HepG2 (cell line): ENCODE results near the gene MYADML2. TPM values are rescaled to one million over a fixed set of nuclear protein-coding genes. Genes with fewer than 3 reads are reported as not detected.

Source experiments
- AHR ChIP-seq: IDR thresholded peaks from 2 replicates; pipeline ENCODE4 v1.6.1; 2018; ENCODE audit warnings: missing genetic modification reagents, missing compliant biosample characterization
- ARID2 ChIP-seq: sonication (generic); formaldehyde crosslinking; IDR thresholded peaks from 2 replicates; pipeline ENCODE4 v1.8.1; 2022; ENCODE audit warnings: mild to moderate bottlenecking, missing genetic modification reagents, borderline replicate concordance
- ATM ChIP-seq: fragments of 450-650 bp; IDR thresholded peaks from 2 replicates; pipeline ENCODE4 v1.7.1; 2017; ENCODE audit warnings: mild to moderate bottlenecking, borderline replicate concordance
- BCL6 ChIP-seq: IDR thresholded peaks from 2 replicates; pipeline ENCODE4 v1.6.1; 2016; ENCODE audit warnings: missing genetic modification reagents, missing compliant biosample characterization
- CEBPG ChIP-seq: IDR thresholded peaks from 2 replicates; pipeline ENCODE4 v1.6.1; 2016
- GLI4 ChIP-seq: sonication (generic); formaldehyde crosslinking; IDR thresholded peaks from 2 replicates; pipeline ENCODE4 v1.5.1; 2020; ENCODE audit warnings: missing genetic modification reagents, mild to moderate bottlenecking, moderate library complexity, borderline replicate concordance
- HNF4A ChIP-seq: sonication (generic); formaldehyde crosslinking; IDR thresholded peaks from 2 replicates; pipeline ENCODE4 v1.4.0; 2020; ENCODE audit warnings: missing genetic modification reagents
- IRF9 ChIP-seq: sonication (generic); formaldehyde crosslinking; IDR thresholded peaks from 2 replicates; pipeline ENCODE4 v1.8.0; 2022; ENCODE audit warnings: missing genetic modification reagents, mild to moderate bottlenecking, borderline replicate concordance
- KLF11 ChIP-seq: IDR thresholded peaks from 2 replicates; pipeline ENCODE4 v1.6.1; 2016; ENCODE audit warnings: missing compliant biosample characterization
- MXI1 ChIP-seq: IDR thresholded peaks from 3 replicates; pipeline ENCODE4 v1.6.1; 2012; ENCODE audit warnings: low read depth, low read length, inconsistent platforms, borderline replicate concordance
- NCOA1 ChIP-seq: sonication (generic); formaldehyde crosslinking; IDR thresholded peaks from 2 replicates; pipeline ENCODE4 v1.9.0; 2021; ENCODE audit warnings: missing genetic modification reagents
- PHF20 ChIP-seq: sonication (generic); formaldehyde crosslinking; IDR thresholded peaks from 2 replicates; pipeline ENCODE4 v1.5.0; 2020; ENCODE audit warnings: mild to moderate bottlenecking, missing genetic modification reagents
- RBAK ChIP-seq: sonication (generic); formaldehyde crosslinking; IDR thresholded peaks from 2 replicates; pipeline ENCODE4 v1.5.1; 2020; ENCODE audit warnings: mild to moderate bottlenecking, missing genetic modification reagents
- SP140L ChIP-seq: sonication (generic); formaldehyde crosslinking; IDR thresholded peaks from 2 replicates; pipeline ENCODE4 v1.4.0; 2020; ENCODE audit warnings: missing genetic modification reagents, borderline replicate concordance
- SRSF9 ChIP-seq: fragments of 200-400 bp; formaldehyde crosslinking; IDR thresholded peaks from 2 replicates; pipeline ENCODE4 v1.6.1; 2018; ENCODE audit warnings: borderline replicate concordance, mild to moderate bottlenecking, low read depth, low read length; ENCODE audit not compliant: insufficient read depth, poor library complexity, severe bottlenecking
- TCF7 ChIP-seq: sonication (generic); IDR thresholded peaks from 2 replicates; pipeline ENCODE4 v1.6.1; 2016; ENCODE audit warnings: antibody characterized with exemption, low read depth
- TEAD2 ChIP-seq: sonication (generic); formaldehyde crosslinking; IDR thresholded peaks from 2 replicates; pipeline ENCODE4 v1.9.0; 2021; ENCODE audit warnings: missing genetic modification reagents
- TIGD3 ChIP-seq: sonication (generic); formaldehyde crosslinking; IDR thresholded peaks from 2 replicates; pipeline ENCODE4 v1.5.1; 2020; ENCODE audit warnings: mild to moderate bottlenecking, missing genetic modification reagents, borderline replicate concordance
- ZFYVE20 ChIP-seq: sonication (generic); formaldehyde crosslinking; IDR thresholded peaks from 2 replicates; pipeline ENCODE4 v1.8.0; 2023; ENCODE audit warnings: low read depth, mild to moderate bottlenecking, moderate library complexity, missing genetic modification reagents, borderline replicate concordance
- ZIK1 ChIP-seq: sonication (generic); formaldehyde crosslinking; IDR thresholded peaks from 2 replicates; pipeline ENCODE4 v1.5.0; 2020; ENCODE audit warnings: mild to moderate bottlenecking, low read depth, missing genetic modification reagents, borderline replicate concordance
- ZNF3 ChIP-seq: IDR thresholded peaks from 2 replicates; pipeline ENCODE4 v1.7.0; 2017; ENCODE audit warnings: inconsistent platforms
- ZNF354B ChIP-seq: sonication (generic); formaldehyde crosslinking; IDR thresholded peaks from 2 replicates; pipeline ENCODE4 v1.8.0; 2022; ENCODE audit warnings: mild to moderate bottlenecking, missing genetic modification reagents
- ZNF431 ChIP-seq: sonication (generic); formaldehyde crosslinking; IDR thresholded peaks from 2 replicates; pipeline ENCODE4 v1.9.0; 2022; ENCODE audit warnings: missing genetic modification reagents, low read depth, mild to moderate bottlenecking, borderline replicate concordance
- ZNF558 ChIP-seq: sonication (generic); formaldehyde crosslinking; IDR thresholded peaks from 2 replicates; pipeline ENCODE4 v1.9.0; 2022; ENCODE audit warnings: mild to moderate bottlenecking, missing genetic modification reagents, borderline replicate concordance
- ZNF737 ChIP-seq: sonication (generic); formaldehyde crosslinking; IDR thresholded peaks from 2 replicates; pipeline ENCODE4 v1.5.0; 2020; ENCODE audit warnings: missing genetic modification reagents, mild to moderate bottlenecking, borderline replicate concordance
- ZNF772 ChIP-seq: sonication (generic); formaldehyde crosslinking; IDR thresholded peaks from 2 replicates; pipeline ENCODE4 v1.5.0; 2020; ENCODE audit warnings: mild to moderate bottlenecking, missing genetic modification reagents
- polyA plus RNA-seq, 8 experiments: library from polyadenylated mRNA; depleted of rRNA in 3 of 8; stranded (reverse) in 7 of 8; unstranded in 1 of 8; fragments of >200 nt; fragmentation: Illumina TruSeq in 4 of 8; extraction: Trizol in 4 of 8; gene quantifications; 2 replicates each; pipeline versions ENCODE4 v1.2.1 to v1.2.3, GENCODE V29; 2011 to 2016; ENCODE audit warnings: low read depth in 4 of 8, missing spikeins in 1 of 8, mixed read lengths in 1 of 8; ENCODE audit not compliant: insufficient read depth in 1 of 8
- total RNA-seq, 5 experiments: library from RNA; depleted of rRNA; stranded (reverse); fragments of >200 nt; fragmentation: Illumina TruSeq; extraction: Trizol; gene quantifications; 2 replicates each; pipeline ENCODE4 v1.2.3, GENCODE V29; 2016; ENCODE audit warnings: low read depth in 1 of 5
- TF ChIP-seq, protein P1 (sequence below): sonication (generic); formaldehyde crosslinking; IDR thresholded peaks from 2 replicates; pipeline ENCODE4 v1.5.1; 2020; ENCODE audit warnings: missing genetic modification reagents, mild to moderate bottlenecking, borderline replicate concordance

The MYADML2 gene
- total and polyA plus RNA-seq, 2 of the 13 experiments (the other 11 are each of a cell fraction or from before 2014, with no cell fraction given) = not detected

DNA sequence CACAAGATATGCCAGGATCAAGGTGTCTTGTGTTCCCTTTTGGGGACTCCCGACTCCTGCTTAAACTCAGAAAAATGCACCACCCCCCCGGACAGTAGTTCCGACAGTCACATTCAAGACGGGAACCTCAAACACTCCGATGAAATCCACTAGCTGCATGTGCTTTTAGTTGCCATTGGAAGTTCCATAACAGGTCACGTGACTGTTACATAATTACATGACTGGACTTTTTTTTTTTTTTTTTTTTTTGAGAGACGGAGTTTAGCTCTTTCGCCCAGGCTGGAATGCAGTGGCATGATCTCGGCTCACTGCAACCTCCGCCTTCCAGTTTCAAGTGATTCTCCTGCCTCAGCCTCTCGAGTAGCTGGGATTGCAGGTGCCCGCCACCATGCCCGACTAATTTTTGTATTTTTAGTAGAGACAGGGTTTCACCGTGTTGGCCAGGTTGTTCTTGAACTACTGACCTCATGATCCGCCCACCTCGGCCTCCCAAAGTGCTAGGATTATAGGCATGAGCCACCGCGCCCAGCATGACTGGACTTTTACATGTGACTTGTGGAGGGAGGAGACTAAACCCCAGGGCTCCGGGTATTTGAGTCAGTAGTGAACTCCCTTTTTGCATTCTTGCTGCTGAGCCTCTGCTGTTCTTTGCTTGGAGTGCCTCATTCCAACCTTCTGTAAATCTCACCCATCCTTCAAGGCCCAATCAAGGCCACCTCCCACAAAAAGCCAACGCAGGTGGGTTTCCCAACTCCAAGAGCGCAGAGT, 30.6 kb downstream of the MYADML2 start (continued):
- TF ChIP-seq SP140L (CRISPR knock-in tag) = no peak
- no peak for TF ChIP-seq KLF11 (CRISPR knock-in tag)
- TF ChIP-seq SRSF9 = no peak
- no peak for TF ChIP-seq TEAD2 (CRISPR knock-in tag)
- TF ChIP-seq MXI1 = peak; percentile 60; the same call in 1 of the 3 replicates
- TF ChIP-seq RBAK (CRISPR knock-in tag) = no peak
- TF ChIP-seq ZIK1 = no peak
- no peak for TF ChIP-seq GLI4 (CRISPR knock-in tag)
- TF ChIP-seq BCL6 (CRISPR knock-in tag) = no peak
- TF ChIP-seq CEBPG (CRISPR knock-in tag) = no peak
- no peak for TF ChIP-seq ARID2 (CRISPR knock-in tag)
- 0 out of 2 replicates have a peak, but pooled peaks have one; percentile 6 for TF ChIP-seq ZNF772 (CRISPR knock-in tag)
- TF ChIP-seq ZNF354B (CRISPR knock-in tag) = no peak
- TF ChIP-seq, protein P1, sequence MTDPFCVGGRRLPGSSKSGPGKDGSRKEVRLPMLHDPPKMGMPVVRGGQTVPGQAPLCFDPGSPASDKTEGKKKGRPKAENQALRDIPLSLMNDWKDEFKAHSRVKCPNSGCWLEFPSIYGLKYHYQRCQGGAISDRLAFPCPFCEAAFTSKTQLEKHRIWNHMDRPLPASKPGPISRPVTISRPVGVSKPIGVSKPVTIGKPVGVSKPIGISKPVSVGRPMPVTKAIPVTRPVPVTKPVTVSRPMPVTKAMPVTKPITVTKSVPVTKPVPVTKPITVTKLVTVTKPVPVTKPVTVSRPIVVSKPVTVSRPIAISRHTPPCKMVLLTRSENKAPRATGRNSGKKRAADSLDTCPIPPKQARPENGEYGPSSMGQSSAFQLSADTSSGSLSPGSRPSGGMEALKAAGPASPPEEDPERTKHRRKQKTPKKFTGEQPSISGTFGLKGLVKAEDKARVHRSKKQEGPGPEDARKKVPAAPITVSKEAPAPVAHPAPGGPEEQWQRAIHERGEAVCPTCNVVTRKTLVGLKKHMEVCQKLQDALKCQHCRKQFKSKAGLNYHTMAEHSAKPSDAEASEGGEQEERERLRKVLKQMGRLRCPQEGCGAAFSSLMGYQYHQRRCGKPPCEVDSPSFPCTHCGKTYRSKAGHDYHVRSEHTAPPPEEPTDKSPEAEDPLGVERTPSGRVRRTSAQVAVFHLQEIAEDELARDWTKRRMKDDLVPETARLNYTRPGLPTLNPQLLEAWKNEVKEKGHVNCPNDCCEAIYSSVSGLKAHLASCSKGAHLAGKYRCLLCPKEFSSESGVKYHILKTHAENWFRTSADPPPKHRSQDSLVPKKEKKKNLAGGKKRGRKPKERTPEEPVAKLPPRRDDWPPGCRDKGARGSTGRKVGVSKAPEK = no peak
- TF ChIP-seq PHF20 (CRISPR knock-in tag) = no peak
- TF ChIP-seq ZNF431 (CRISPR knock-in tag) = no peak
- peak; percentile 32; the same call in 1 of the 2 replicates for TF ChIP-seq ATM
- no peak for TF ChIP-seq ZFYVE20 (CRISPR knock-in tag)
- no peak for TF ChIP-seq TCF7
- TF ChIP-seq ZNF3 (CRISPR knock-in tag) = no peak
- TF ChIP-seq NCOA1 (CRISPR knock-in tag) = no peak
- TF ChIP-seq ZNF558 (CRISPR knock-in tag) = no peak
- no peak for TF ChIP-seq ZNF737 (CRISPR knock-in tag)
- TF ChIP-seq TIGD3 (CRISPR knock-in tag) = no peak
- no peak for TF ChIP-seq HNF4A (CRISPR knock-in tag)
- TF ChIP-seq AHR = no peak
- no peak for TF ChIP-seq IRF9 (CRISPR knock-in tag)
